HCT116 (cell line): ENCODE measurements around the gene C1orf159. TPM values are rescaled to one million over a fixed set of nuclear protein-coding genes. Genes with fewer than 3 reads are reported as not detected.
"Not testable (repeated sequence)": the region's sequence is repeated elsewhere in the genome, so short reads cannot be mapped to it uniquely, and the experiment has no call there.

ENCODE experiments used
- ATAC-seq: fragments of 200-7000 bp; cut with Tn5 transposase; 2 replicates; pipeline ENCODE4 v1.9.1; 2020; ENCODE audit warnings: mild to moderate bottlenecking, moderate library complexity
- BruUV-seq: library from RNA; stranded (reverse); fragments of 400-500 nt; replicated peaks from 2 replicates; lab custom pipeline; 2021; lab: Mats Ljungman, UMichigan
- CTCF ChIA-PET: fragments of 300-600 bp; sonication (Branson Sonifier 250); formaldehyde crosslinking; loops from one replicate; lab custom pipeline; 2021; ENCODE audit warnings: antibody characterized with exemption; lab: Charles Lee
- POLR2A ChIA-PET: fragments of 300-600, 350-600 bp; sonication (Branson Sonifier 250); formaldehyde crosslinking; loops from one replicate; lab custom pipeline; 2021; ENCODE audit warnings: antibody characterized with exemption; lab: Charles Lee
- RAD21 ChIA-PET, 2 experiments: fragments of 300-600 bp; sonication (Branson Sonifier 250); formaldehyde crosslinking; loops; one replicate each; lab custom pipeline; 2023; ENCODE audit warnings: low total read pairs in 2 of 2; ENCODE audit not compliant: uncharacterized antibody in 2 of 2, unreplicated experiment in 2 of 2, low non-redundant PET in 1 of 2; lab: Charles Lee
- DNase-seq: peaks from one replicate; pipeline ENCODE4 v3.0.0-alpha.2; 2010; ENCODE audit warnings: low read depth, low spot score
- H2AFZ ChIP-seq: fragments of 200-600 bp; shearing (Covaris generic), sonication (generic); 2 replicates; pipeline ENCODE4 v1.6.1; 2017; ENCODE audit warnings: low read depth, mixed run types, mixed read lengths, antibody characterized with exemption, low read length; ENCODE audit not compliant: poor library complexity, severe bottlenecking
- H3K27ac ChIP-seq: 2 replicates; pipeline ENCODE4 v1.5.1; 2012; ENCODE audit warnings: low read depth, low read length
- H3K27me3 ChIP-seq: fragments of 200-600 bp; sonication (generic); 2 replicates; pipeline ENCODE4 v1.6.1; 2016; ENCODE audit warnings: mixed run types, low read length, mixed read lengths; ENCODE audit not compliant: insufficient read depth
- H3K36me3 ChIP-seq, 2 experiments: fragments of 200-500 bp in 1 of 2; fragments of 200-600 bp in 1 of 2; sonication (Bioruptor generic) in 1 of 2; sonication (generic) in 1 of 2; 2 replicates each; pipeline versions ENCODE4 v1.5.1 to v1.6.1; 2014 to 2016; ENCODE audit warnings: low read length in 2 of 2, inconsistent platforms in 1 of 2, mixed read lengths in 1 of 2, mixed run types in 1 of 2; ENCODE audit not compliant: insufficient read depth in 2 of 2, control insufficient read depth in 1 of 2
- H3K4me1 ChIP-seq, 2 experiments: fragments of 200-600 bp in 1 of 2; sonication (generic) in 1 of 2; 2 replicates each; pipeline versions ENCODE4 v1.5.1 to v1.6.1; 2012 to 2017; ENCODE audit warnings: low read length in 2 of 2, inconsistent platforms in 1 of 2, mild to moderate bottlenecking in 1 of 2, mixed read lengths in 1 of 2, mixed run types in 1 of 2, moderate library complexity in 1 of 2; ENCODE audit not compliant: insufficient read depth in 2 of 2, control insufficient read depth in 1 of 2
- H3K4me2 ChIP-seq: fragments of 200-600 bp; sonication (generic); 2 replicates; pipeline ENCODE4 v1.6.1; 2017; ENCODE audit warnings: mixed run types, low read length, mixed read lengths
- H3K4me3 ChIP-seq, 2 experiments: fragments of 200-600 bp in 1 of 2; sonication (generic) in 1 of 2; replicated peaks in 1 of 2; 2 replicates each; pipeline ENCODE4 v1.5.1; 2011 to 2016; ENCODE audit warnings: low read length in 2 of 2, control low read depth in 1 of 2, low read depth in 1 of 2, mild to moderate bottlenecking in 1 of 2, mixed read lengths in 1 of 2, mixed run types in 1 of 2
- H3K79me2 ChIP-seq: fragments of 200-600 bp; sonication (generic); 2 replicates; pipeline ENCODE4 v1.6.1; 2017; ENCODE audit warnings: mild to moderate bottlenecking, mixed run types, low read length, moderate library complexity, mixed read lengths; ENCODE audit not compliant: insufficient read depth
- H3K9ac ChIP-seq: fragments of 200-600 bp; sonication (generic); 2 replicates; pipeline ENCODE4 v1.6.1; 2016; ENCODE audit warnings: low read length, mixed read lengths
- H3K9me2 ChIP-seq: fragments of 200-600 bp; sonication (generic), shearing (Covaris generic); 2 replicates; pipeline ENCODE4 v1.6.1; 2017; ENCODE audit warnings: mixed run types, mild to moderate bottlenecking, moderate library complexity; ENCODE audit not compliant: insufficient read depth
- H3K9me3 ChIP-seq, 2 experiments: fragments of 200-500 bp in 1 of 2; fragments of 200-600 bp in 1 of 2; sonication (Bioruptor generic) in 1 of 2; sonication (generic) in 1 of 2; 2 replicates each; pipeline ENCODE4 v1.6.1; 2014 to 2017; ENCODE audit warnings: low read length in 2 of 2, mixed read lengths in 2 of 2, inconsistent platforms in 1 of 2, low read depth in 1 of 2, mild to moderate bottlenecking in 1 of 2, mixed run types in 1 of 2, moderate library complexity in 1 of 2; ENCODE audit not compliant: control insufficient read depth in 1 of 2, insufficient read depth in 1 of 2
- H4K20me1 ChIP-seq: fragments of 200-600 bp; sonication (generic), shearing (Covaris generic); 2 replicates; pipeline ENCODE4 v1.6.1; 2017; ENCODE audit warnings: mixed run types, mild to moderate bottlenecking, moderate library complexity; ENCODE audit not compliant: insufficient read depth
- CBX3 ChIP-seq: IDR thresholded peaks from 2 replicates; pipeline ENCODE4 v1.6.1; 2012; ENCODE audit warnings: low read depth
- ELF1 ChIP-seq: IDR thresholded peaks from 2 replicates; pipeline ENCODE4 v1.6.1; 2012; ENCODE audit warnings: low read depth, borderline replicate concordance
- EZH2 ChIP-seq: fragments of 200-600 bp; sonication (generic); IDR thresholded peaks from 2 replicates; pipeline ENCODE4 v1.6.1; 2017; ENCODE audit warnings: antibody characterized with exemption, mixed run types
- EZH2phosphoT487 ChIP-seq: fragments of 200-600 bp; IDR thresholded peaks from 2 replicates; pipeline ENCODE4 v1.6.1; 2018; ENCODE audit warnings: antibody characterized with exemption, borderline replicate concordance
- FOSL1 ChIP-seq: IDR thresholded peaks from 2 replicates; pipeline ENCODE4 v1.6.1; 2012; ENCODE audit warnings: low read depth
- intact Hi-C: fragments of 100-400 bp; cut with micrococcal nuclease; formaldehyde crosslinking; loops from 2 replicates; pipeline ENCODE4 v1.10.0; 2022
- total RNA-seq: library from RNA; stranded (reverse); gene quantifications from one replicate; pipeline ENCODE4 v1.2.1, GENCODE V29; 2021; ENCODE audit not compliant: unreplicated experiment
- TF ChIP-seq, protein P1 (sequence below): IDR thresholded peaks from 2 replicates; pipeline ENCODE4 v1.6.1; 2012

The C1orf159 gene
- total RNA-seq, 1 experiment from 2014 or later: 22.7 TPM

- H3K9me2 ChIP-seq: no peaks in the 10 kb centered on the region
- TF ChIP-seq CBX3 (no peak), EZH2 (no peak), FOSL1 (no peak), ELF1 (no peak), EZH2phosphoT487 (no peak)
- TF ChIP-seq, protein P1, sequence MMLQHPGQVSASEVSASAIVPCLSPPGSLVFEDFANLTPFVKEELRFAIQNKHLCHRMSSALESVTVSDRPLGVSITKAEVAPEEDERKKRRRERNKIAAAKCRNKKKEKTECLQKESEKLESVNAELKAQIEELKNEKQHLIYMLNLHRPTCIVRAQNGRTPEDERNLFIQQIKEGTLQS: no peak
- ATAC-seq (no peak), DNase-seq (no peak)
- no peaks in the 10 kb centered on the region for H3K27me3 ChIP-seq
- H3K9me3 ChIP-seq: peaks cover 0 to 7% of the 10 kb centered on the region in 2 experiments; a peak in 2 of 4 replicates
- H2AFZ ChIP-seq: no peak overlapping the region
- RAD21 ChIA-PET: no interaction called here
- H3K4me2 ChIP-seq: no peak overlapping the region
- H3K4me3 ChIP-seq: no peak overlapping the region
- BruUV-seq: no TSS peak
- H3K79me2 ChIP-seq: no peaks in the 10 kb centered on the region
- CTCF ChIA-PET: no interaction called here
- no peaks in the 10 kb centered on the region for H4K20me1 ChIP-seq
- H3K27ac ChIP-seq: no peak overlapping the region
- H3K36me3 ChIP-seq: no peaks in the 10 kb centered on the region
- H3K4me1 ChIP-seq: no peaks in the 10 kb centered on the region
- no peak overlapping the region for H3K9ac ChIP-seq
- POLR2A ChIA-PET: no interaction called here
- intact Hi-C loops: no loop called here
Measured at GRCh38 chr1:1098681-1099421, 17.0 kb downstream of the C1orf159 start.

DNA sequence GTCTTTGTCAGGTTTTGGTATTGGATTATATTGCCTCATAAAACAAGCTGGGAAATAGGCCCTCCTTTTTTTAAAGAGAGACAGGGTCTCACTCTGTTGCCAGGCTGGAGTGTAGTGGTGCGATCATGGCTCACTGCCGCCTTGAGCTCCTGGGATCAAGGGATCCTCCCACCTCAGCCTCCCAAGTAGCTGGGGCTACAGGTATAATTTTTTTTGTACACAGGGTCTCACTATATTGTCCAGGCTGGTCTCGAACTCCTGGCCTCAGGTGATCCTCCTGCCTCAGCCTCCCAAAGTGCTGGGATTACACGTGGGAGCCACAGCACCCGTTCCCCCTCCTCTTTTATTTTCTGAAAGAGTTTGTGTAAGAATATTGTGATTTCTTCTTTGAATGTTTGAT is 19.8 kb downstream of the C1orf159 start:
- H4K20me1 ChIP-seq, CTCF ChIA-PET, H3K27me3 ChIP-seq, H3K4me3 ChIP-seq, POLR2A ChIA-PET, H3K9ac ChIP-seq, H3K36me3 ChIP-seq, DNase-seq, ATAC-seq, H3K79me2 ChIP-seq, H3K27ac ChIP-seq, H2AFZ ChIP-seq, H3K9me3 ChIP-seq, intact Hi-C loops, H3K4me1 ChIP-seq, H3K4me2 ChIP-seq, BruUV-seq, RAD21 ChIA-PET, H3K9me2 ChIP-seq: not testable (repeated sequence)
